LNCaP clone FGC (cell line): ENCODE results near the gene RASD2.

Source experiments
- DNase-seq: peaks from one replicate; pipeline ENCODE4 v3.0.0-alpha.2; 2011; ENCODE audit warnings: low read depth
- H3K4me3 ChIP-seq: 2 replicates; pipeline ENCODE4 v1.5.1; 2011; ENCODE audit warnings: mild to moderate bottlenecking, low read depth, low read length, control low read depth
- CTCF ChIP-seq: IDR thresholded peaks from 2 replicates; pipeline ENCODE4 v1.5.1; 2012; ENCODE audit warnings: mild to moderate bottlenecking; ENCODE audit not compliant: control insufficient read depth, insufficient read depth; ENCODE audit errors: extremely low read depth

The RASD2 gene

GRCh38 chr22:35521358-35522224, 19.0 kb upstream of the RASD2 start:
- H3K4me3 ChIP-seq = no peak overlapping the region
- no peak for TF ChIP-seq CTCF
- no peak for DNase-seq

GRCh38 chr22:35522225-35523149, 18.1 kb upstream of the RASD2 start:
- TF ChIP-seq CTCF = no peak
- H3K4me3 ChIP-seq = no peak overlapping the region
- DNase-seq = no peak

DNA sequence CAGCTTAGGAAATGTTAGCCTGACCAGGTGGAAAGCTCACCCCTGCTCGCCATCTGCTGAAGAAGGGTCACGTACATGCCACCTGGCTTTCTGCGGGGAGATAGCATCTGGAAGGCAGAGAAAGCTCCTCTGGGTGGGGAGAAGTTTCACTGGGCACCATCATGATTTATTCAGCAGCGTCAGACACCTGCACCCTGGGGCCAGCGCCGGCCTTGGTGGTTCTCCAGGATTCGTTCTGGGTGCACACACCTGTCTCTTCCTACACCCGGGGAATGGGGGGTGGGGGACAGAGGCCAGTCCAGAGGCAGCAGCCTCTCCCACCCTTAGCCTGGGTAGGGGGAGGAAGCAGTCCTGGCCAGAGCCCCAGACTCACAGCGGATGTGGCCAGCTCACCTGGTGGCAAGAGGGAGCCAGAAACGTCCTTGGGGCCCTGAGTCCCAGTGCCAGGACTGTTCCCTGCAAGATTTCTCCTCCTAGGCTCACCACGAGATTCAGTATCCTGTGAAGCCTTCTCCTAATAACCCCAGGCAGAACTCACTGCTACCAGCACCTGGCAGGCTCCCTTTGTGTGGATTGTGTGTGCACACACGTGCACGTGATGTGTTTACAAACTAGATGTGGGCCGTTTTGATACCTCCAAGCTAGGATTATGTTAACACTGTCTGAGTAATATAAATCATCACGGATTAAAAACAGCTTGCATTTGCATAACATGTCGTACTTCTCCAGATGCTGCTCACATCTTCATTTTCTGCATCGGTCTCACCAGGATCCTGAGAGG, 17.3 kb upstream of the RASD2 start:
- no peak for TF ChIP-seq CTCF
- no peak for DNase-seq
- no peak overlapping the region for H3K4me3 ChIP-seq

DNA sequence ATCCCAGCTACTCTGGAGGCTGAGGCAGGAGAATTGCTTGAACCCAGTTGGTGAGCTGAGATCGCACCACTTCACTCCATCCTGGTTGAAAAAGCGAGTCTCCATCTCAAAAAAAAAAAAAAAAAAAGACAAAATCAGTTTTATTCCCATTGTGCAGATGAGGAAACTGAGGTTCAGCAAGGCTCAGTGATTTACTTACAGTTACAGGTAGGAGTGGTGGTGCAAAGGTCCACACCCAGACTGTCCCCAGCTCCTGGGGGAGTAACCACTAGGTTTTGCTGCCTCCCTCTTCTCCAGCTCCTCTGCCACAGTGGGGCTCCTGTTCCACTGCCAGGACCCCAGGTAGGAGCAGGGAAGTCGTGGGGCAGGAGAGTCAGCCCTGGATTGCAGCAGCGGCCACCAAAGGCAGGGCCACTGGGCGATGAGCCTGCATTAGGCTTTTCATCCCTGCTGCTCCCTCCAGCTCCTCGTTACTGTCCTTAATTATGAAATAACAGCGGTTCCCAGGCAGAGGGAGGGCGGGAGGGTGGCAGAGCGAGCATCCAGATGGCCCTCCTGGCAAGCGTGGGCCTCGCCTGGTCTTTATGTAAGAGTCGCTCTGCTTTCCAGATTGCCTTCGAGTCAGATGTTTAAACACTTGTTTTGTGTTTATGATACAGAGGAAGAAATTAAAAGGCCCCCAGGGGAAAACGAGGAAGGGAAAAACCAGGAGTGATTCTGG, 15.5 kb upstream of the RASD2 start:
- DNase-seq = no peak
- no peak for TF ChIP-seq CTCF
- no peak overlapping the region for H3K4me3 ChIP-seq

DNA sequence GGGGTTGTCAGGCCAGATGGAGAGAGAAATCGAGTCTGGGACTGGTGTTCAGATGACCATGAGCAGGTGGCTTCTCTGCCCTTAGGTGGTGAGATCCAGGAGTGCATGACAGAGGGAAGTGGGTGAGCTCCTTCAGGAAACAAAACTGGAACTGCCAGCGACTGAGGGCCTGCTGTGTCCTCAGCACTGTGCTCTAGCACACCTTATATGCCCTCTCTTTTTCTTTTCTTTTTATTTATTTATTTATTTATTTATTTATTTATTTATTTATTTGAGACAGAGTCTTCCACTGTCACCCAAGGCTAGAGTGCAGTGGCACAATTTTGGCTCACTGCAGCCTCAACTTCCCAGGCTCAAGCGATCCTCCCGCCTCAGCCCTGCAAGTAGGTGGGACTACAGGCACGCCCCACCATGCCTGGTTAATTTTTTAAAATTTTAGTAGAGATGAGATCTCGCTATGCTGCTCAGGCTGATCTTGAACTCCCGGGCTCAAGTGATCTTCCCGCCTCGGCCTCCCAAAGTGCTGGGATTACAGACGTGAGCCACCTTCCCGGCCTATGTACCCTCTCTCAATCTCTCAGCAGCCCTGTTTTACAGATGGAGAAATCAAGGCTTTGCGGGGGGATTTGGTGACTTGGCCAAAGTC, 14.8 kb upstream of the RASD2 start:
- no peak overlapping the region for H3K4me3 ChIP-seq
- DNase-seq = no peak

More for the DNA sequence above, 14.8 kb upstream of the RASD2 start:
- TF ChIP-seq CTCF = no peak
